SK-N-SH (cell line): ENCODE measurements around the gene ERC2. TPM values are rescaled to one million over a fixed set of nuclear protein-coding genes. Genes with fewer than 3 reads are reported as not detected.

Source experiments
- CTCF ChIA-PET: fragments of 300-600, 350-600 bp; formaldehyde crosslinking; extraction: SDS; loops from one replicate; lab custom pipeline; 2021; lab: Yijun Ruan, JAX
- POLR2A ChIA-PET: fragments of 350-600 bp; sonication (Branson Sonifier 250); formaldehyde crosslinking; extraction: SDS; loops from one replicate; lab custom pipeline; 2020; ENCODE audit warnings: antibody characterized with exemption, inconsistent platforms; lab: Yijun Ruan, JAX
- DNase-seq: peaks from one replicate; pipeline ENCODE4 v3.0.0; 2012
- H2AFZ ChIP-seq: fragments of 200-600 bp; sonication (generic); 2 replicates; pipeline ENCODE4 v1.8.1; 2016; ENCODE audit warnings: antibody characterized with exemption, mild to moderate bottlenecking, low read depth
- H3F3A ChIP-seq: fragments of 200-600 bp; sonication (generic); replicated peaks from 2 replicates; pipeline ENCODE3; 2016; ENCODE audit warnings: antibody characterized with exemption, mild to moderate bottlenecking; ENCODE audit not compliant: insufficient read depth
- H3K27ac ChIP-seq, 2 experiments: fragments of 200-500 bp in 1 of 2; fragments of 200-600 bp in 1 of 2; sonication (Bioruptor generic) in 1 of 2; sonication (generic), shearing (Covaris generic) in 1 of 2; 2 replicates each; pipeline versions ENCODE4 v1.5.1 to v1.6.1; 2014 to 2016; ENCODE audit warnings: low read depth in 2 of 2, inconsistent platforms in 1 of 2, low read length in 1 of 2, mild to moderate bottlenecking in 1 of 2, mixed read lengths in 1 of 2
- H3K27me3 ChIP-seq: fragments of 200-600 bp; sonication (generic), shearing (Covaris generic); 2 replicates; pipeline ENCODE4 v1.6.1; 2016; ENCODE audit warnings: mixed run types; ENCODE audit not compliant: insufficient read depth
- H3K36me3 ChIP-seq, 2 experiments: fragments of 200-500 bp in 1 of 2; fragments of 200-600 bp in 1 of 2; sonication (Bioruptor generic) in 1 of 2; sonication (generic) in 1 of 2; replicated peaks in 1 of 2; 2 replicates each; pipeline versions ENCODE3 to v1.5.1; 2014 to 2016; ENCODE audit warnings: low read length in 1 of 2, mild to moderate bottlenecking in 1 of 2; ENCODE audit not compliant: insufficient read depth in 2 of 2, control insufficient read depth in 1 of 2
- H3K4me1 ChIP-seq, 2 experiments: fragments of 200-500 bp in 1 of 2; fragments of 200-600 bp in 1 of 2; sonication (Bioruptor generic) in 1 of 2; sonication (generic), shearing (Covaris generic) in 1 of 2; 2 replicates each; pipeline versions ENCODE4 v1.5.1 to v1.6.1; 2014 to 2016; ENCODE audit warnings: low read depth in 1 of 2, low read length in 1 of 2, mixed run types in 1 of 2; ENCODE audit not compliant: insufficient read depth in 2 of 2, control insufficient read depth in 1 of 2
- H3K4me2 ChIP-seq: fragments of 200-600 bp; sonication (generic), shearing (Covaris generic); 2 replicates; pipeline ENCODE4 v1.6.1; 2017; ENCODE audit warnings: mixed run types
- H3K4me3 ChIP-seq, 2 experiments: fragments of 200-500 bp in 1 of 2; fragments of 200-600 bp in 1 of 2; sonication (Bioruptor generic) in 1 of 2; sonication (generic), shearing (Covaris generic) in 1 of 2; 2 replicates each; pipeline versions ENCODE4 v1.5.1 to v1.8.1; 2014 to 2016; ENCODE audit warnings: low read depth in 2 of 2, inconsistent platforms in 1 of 2, low read length in 1 of 2, mild to moderate bottlenecking in 1 of 2, mixed read lengths in 1 of 2, moderate library complexity in 1 of 2
- H3K79me2 ChIP-seq: fragments of 200-600 bp; sonication (generic); 2 replicates; pipeline ENCODE4 v1.8.1; 2017; ENCODE audit warnings: mild to moderate bottlenecking; ENCODE audit not compliant: insufficient read depth
- H3K9ac ChIP-seq: fragments of 200-600 bp; sonication (generic); 2 replicates; pipeline ENCODE4 v1.6.1; 2017; ENCODE audit warnings: mixed run types
- H3K9me2 ChIP-seq: fragments of 200-600 bp; sonication (generic); 2 replicates; pipeline ENCODE4 v1.6.1; 2017; ENCODE audit warnings: mixed run types
- H3K9me3 ChIP-seq: fragments of 200-600 bp; sonication (generic); 2 replicates; pipeline ENCODE4 v1.6.1; 2017; ENCODE audit warnings: mixed run types, mild to moderate bottlenecking, moderate library complexity
- H4K20me1 ChIP-seq: fragments of 200-600 bp; sonication (generic); 2 replicates; pipeline ENCODE4 v1.6.1; 2017; ENCODE audit warnings: mild to moderate bottlenecking, mixed run types; ENCODE audit not compliant: insufficient read depth
- CHD2 ChIP-seq: fragments of 150-350 bp; IDR thresholded peaks from 2 replicates; pipeline ENCODE4 v1.6.1; 2018; ENCODE audit warnings: low read length; ENCODE audit not compliant: partially characterized antibody
- EZH2phosphoT487 ChIP-seq: fragments of 200-600 bp; sonication (generic); IDR thresholded peaks from 2 replicates; pipeline ENCODE4 v1.6.1; 2017; ENCODE audit warnings: low read depth, mixed run types, mild to moderate bottlenecking, antibody characterized with exemption, moderate library complexity, borderline replicate concordance
- FOSL2 ChIP-seq: IDR thresholded peaks from 2 replicates; pipeline ENCODE4 v1.4.0; 2012; ENCODE audit warnings: low read depth, mild to moderate bottlenecking, moderate library complexity, borderline replicate concordance
- FOXJ3 ChIP-seq: sonication (generic); formaldehyde crosslinking; IDR thresholded peaks from 2 replicates; pipeline ENCODE4 v1.5.1; 2020; ENCODE audit warnings: mild to moderate bottlenecking, missing genetic modification reagents
- FOXM1 ChIP-seq: IDR thresholded peaks from 2 replicates; pipeline ENCODE4 v1.4.0; 2012; ENCODE audit warnings: low read depth, mild to moderate bottlenecking
- GABPA ChIP-seq: IDR thresholded peaks from 2 replicates; pipeline ENCODE4 v1.4.0; 2012; ENCODE audit warnings: low read depth, mild to moderate bottlenecking
- JUND ChIP-seq: IDR thresholded peaks from 2 replicates; pipeline ENCODE4 v1.4.0; 2012
- NFIC ChIP-seq: IDR thresholded peaks from 2 replicates; pipeline ENCODE4 v1.4.0; 2012; ENCODE audit warnings: borderline replicate concordance
- NRF1 ChIP-seq: IDR thresholded peaks from 2 replicates; pipeline ENCODE4 v1.6.1; 2012; ENCODE audit warnings: low read depth, mild to moderate bottlenecking, low read length
- POLR2AphosphoS5 ChIP-seq: IDR thresholded peaks from 2 replicates; pipeline ENCODE4 v1.6.1; 2012; ENCODE audit warnings: low read depth, low read length
- RXRA ChIP-seq: IDR thresholded peaks from 2 replicates; pipeline ENCODE4 v1.4.0; 2012; ENCODE audit warnings: low read depth, mild to moderate bottlenecking, borderline replicate concordance
- TCF12 ChIP-seq: IDR thresholded peaks from 2 replicates; pipeline ENCODE4 v1.4.0; 2012
- YY1 ChIP-seq: IDR thresholded peaks from 2 replicates; pipeline ENCODE4 v1.4.0; 2012; ENCODE audit warnings: low read depth, mild to moderate bottlenecking
- WGBS: methylation state at CpG from one replicate; pipeline ENCODE4 v1.1.6; 2017; ENCODE audit warnings: low lambda C conversion rate; 5-methylcytosine and 5-hydroxymethylcytosine counted together
- polyA plus RNA-seq, 3 experiments: library from polyadenylated mRNA; depleted of rRNA; stranded (reverse); fragments of >200 nt; gene quantifications; 2 replicates each; pipeline ENCODE4 v1.2.3, GENCODE V29; 2012
- TF ChIP-seq, protein P1 (sequence below): IDR thresholded peaks from 2 replicates; pipeline ENCODE4 v1.4.0; 2012; ENCODE audit warnings: low read depth, borderline replicate concordance
- TF ChIP-seq, protein P2 (sequence below): IDR thresholded peaks from 2 replicates; pipeline ENCODE4; 2012
- TF ChIP-seq, protein P3 (sequence below): fragments of 150-350 bp; IDR thresholded peaks from 2 replicates; pipeline ENCODE4 v1.6.1; 2016; ENCODE audit warnings: mild to moderate bottlenecking, low read depth, low read length
- TF ChIP-seq, protein P4 (sequence below): fragments of 150-350 bp; IDR thresholded peaks from 2 replicates; pipeline ENCODE4 v1.6.1; 2017; ENCODE audit warnings: antibody characterized with exemption, low read length, low read depth, borderline replicate concordance

Gene ERC2
- polyA plus RNA-seq, 1 of the 3 experiments (the other 2 are of a cell fraction): 1.6 TPM

DNA sequence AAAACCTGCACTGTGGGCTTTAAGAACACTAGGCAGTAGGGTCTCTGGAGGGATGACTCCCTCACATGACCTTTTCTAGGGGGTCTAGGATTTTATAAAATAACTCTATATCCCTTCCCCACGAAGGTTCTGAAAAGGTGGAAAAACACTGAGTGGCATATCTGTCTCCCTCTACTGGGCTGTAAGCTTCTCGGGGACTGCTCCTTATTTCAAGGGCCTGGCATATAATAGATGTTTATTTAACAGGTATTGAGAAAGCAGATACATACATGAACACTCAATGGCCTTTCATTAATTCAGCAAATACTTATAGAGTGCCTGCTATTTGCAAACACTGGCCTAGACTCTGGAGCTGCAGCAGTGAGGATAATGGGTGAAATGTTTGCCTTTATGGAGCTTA lies 834.9 kb downstream of the ERC2 start:
- no peak for DNase-seq
- Histone ChIP-seq H3K4me3 (no peak overlapping the region), H3K9ac (no peak overlapping the region), H3K27ac (no peak overlapping the region), H3K9me3 (no peaks in the 10 kb centered on the region), H2AFZ (no peak overlapping the region), H3F3A (no peaks in the 10 kb centered on the region), H3K4me2 (no peak overlapping the region), H3K9me2 (no peaks in the 10 kb centered on the region), H3K27me3 (no peaks in the 10 kb centered on the region), H3K79me2 (no peaks in the 10 kb centered on the region), H3K36me3 (no peaks in the 10 kb centered on the region), H4K20me1 (no peaks in the 10 kb centered on the region), H3K4me1 (no peaks in the 10 kb centered on the region)
- 46% methylated on average over 2 of the region's 2 CpGs for WGBS
- TF ChIP-seq RXRA (no peak), NRF1 (no peak), YY1 (no peak), FOXJ3 (CRISPR knock-in tag) (no peak), TCF12 (no peak), EZH2phosphoT487 (no peak), FOXM1 (no peak), FOSL2 (no peak), JUND (no peak), POLR2AphosphoS5 (no peak), NFIC (no peak), CHD2 (no peak), GABPA (no peak)
- TF ChIP-seq, protein P1, sequence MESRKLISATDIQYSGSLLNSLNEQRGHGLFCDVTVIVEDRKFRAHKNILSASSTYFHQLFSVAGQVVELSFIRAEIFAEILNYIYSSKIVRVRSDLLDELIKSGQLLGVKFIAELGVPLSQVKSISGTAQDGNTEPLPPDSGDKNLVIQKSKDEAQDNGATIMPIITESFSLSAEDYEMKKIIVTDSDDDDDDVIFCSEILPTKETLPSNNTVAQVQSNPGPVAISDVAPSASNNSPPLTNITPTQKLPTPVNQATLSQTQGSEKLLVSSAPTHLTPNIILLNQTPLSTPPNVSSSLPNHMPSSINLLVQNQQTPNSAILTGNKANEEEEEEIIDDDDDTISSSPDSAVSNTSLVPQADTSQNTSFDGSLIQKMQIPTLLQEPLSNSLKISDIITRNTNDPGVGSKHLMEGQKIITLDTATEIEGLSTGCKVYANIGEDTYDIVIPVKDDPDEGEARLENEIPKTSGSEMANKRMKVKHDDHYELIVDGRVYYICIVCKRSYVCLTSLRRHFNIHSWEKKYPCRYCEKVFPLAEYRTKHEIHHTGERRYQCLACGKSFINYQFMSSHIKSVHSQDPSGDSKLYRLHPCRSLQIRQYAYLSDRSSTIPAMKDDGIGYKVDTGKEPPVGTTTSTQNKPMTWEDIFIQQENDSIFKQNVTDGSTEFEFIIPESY: no peak
- TF ChIP-seq, protein P2, sequence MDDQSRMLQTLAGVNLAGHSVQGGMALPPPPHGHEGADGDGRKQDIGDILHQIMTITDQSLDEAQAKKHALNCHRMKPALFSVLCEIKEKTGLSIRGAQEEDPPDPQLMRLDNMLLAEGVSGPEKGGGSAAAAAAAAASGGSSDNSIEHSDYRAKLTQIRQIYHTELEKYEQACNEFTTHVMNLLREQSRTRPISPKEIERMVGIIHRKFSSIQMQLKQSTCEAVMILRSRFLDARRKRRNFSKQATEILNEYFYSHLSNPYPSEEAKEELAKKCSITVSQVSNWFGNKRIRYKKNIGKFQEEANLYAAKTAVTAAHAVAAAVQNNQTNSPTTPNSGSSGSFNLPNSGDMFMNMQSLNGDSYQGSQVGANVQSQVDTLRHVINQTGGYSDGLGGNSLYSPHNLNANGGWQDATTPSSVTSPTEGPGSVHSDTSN: no peak
- TF ChIP-seq, protein P3, sequence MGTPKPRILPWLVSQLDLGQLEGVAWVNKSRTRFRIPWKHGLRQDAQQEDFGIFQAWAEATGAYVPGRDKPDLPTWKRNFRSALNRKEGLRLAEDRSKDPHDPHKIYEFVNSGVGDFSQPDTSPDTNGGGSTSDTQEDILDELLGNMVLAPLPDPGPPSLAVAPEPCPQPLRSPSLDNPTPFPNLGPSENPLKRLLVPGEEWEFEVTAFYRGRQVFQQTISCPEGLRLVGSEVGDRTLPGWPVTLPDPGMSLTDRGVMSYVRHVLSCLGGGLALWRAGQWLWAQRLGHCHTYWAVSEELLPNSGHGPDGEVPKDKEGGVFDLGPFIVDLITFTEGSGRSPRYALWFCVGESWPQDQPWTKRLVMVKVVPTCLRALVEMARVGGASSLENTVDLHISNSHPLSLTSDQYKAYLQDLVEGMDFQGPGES: no peak
- TF ChIP-seq, protein P4, sequence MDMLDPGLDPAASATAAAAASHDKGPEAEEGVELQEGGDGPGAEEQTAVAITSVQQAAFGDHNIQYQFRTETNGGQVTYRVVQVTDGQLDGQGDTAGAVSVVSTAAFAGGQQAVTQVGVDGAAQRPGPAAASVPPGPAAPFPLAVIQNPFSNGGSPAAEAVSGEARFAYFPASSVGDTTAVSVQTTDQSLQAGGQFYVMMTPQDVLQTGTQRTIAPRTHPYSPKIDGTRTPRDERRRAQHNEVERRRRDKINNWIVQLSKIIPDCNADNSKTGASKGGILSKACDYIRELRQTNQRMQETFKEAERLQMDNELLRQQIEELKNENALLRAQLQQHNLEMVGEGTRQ: no peak
- ChIA-PET POLR2A (no interaction called here), CTCF (no interaction called here)
